H1 (cell line): ENCODE data around the gene LPAR6. TPM values are rescaled to one million over a fixed set of nuclear protein-coding genes. Genes with fewer than 3 reads are reported as not detected.

Experiments used
- CTCF ChIA-PET: fragments of 300-600 bp; sonication (Branson Sonifier 250); formaldehyde crosslinking; loops from one replicate; lab custom pipeline; 2021; ENCODE audit not compliant: partially characterized antibody; lab: Charles Lee
- POLR2A ChIA-PET: fragments of 300-600 bp; sonication (Branson Sonifier 250); formaldehyde crosslinking; loops from one replicate; lab custom pipeline; 2021; ENCODE audit warnings: inconsistent platforms; ENCODE audit not compliant: partially characterized antibody; lab: Charles Lee
- DNase-seq, 2 experiments: peaks; one replicate each; pipeline versions ENCODE4 v3.0.0 to v3.0.0-alpha.2; 2010 to 2022; ENCODE audit warnings: low spot score in 2 of 2, low read depth in 1 of 2, mixed read lengths in 1 of 2
- FAIRE-seq: peaks from 2 replicates; lab custom pipeline; 2011; peaks lifted over from hg19 to GRCh38; lab: Jason Lieb, UNC
- H2AFZ ChIP-seq: 2 replicates; pipeline ENCODE4 v1.8.1; 2012; ENCODE audit warnings: low read length, inconsistent platforms
- H2AK5ac ChIP-seq: 2 replicates; pipeline ENCODE4 v1.6.1; 2013; ENCODE audit warnings: low read depth, low read length
- H2BK120ac ChIP-seq: replicated peaks from 2 replicates; pipeline ENCODE3; 2013; ENCODE audit warnings: low read depth, low read length, inconsistent platforms
- H2BK12ac ChIP-seq: 2 replicates; pipeline ENCODE4 v1.6.1; 2013; ENCODE audit warnings: low read depth, low read length
- H2BK15ac ChIP-seq: 2 replicates; pipeline ENCODE4 v1.6.1; 2013; ENCODE audit warnings: low read length
- H2BK20ac ChIP-seq: 2 replicates; pipeline ENCODE4 v1.6.1; 2013; ENCODE audit warnings: low read length
- H2BK5ac ChIP-seq: 2 replicates; pipeline ENCODE4 v1.6.1; 2013; ENCODE audit warnings: low read depth, low read length
- H3K14ac ChIP-seq: 2 replicates; pipeline ENCODE4 v1.6.1; 2013; ENCODE audit warnings: inconsistent platforms; ENCODE audit not compliant: insufficient read length
- H3K18ac ChIP-seq: 2 replicates; pipeline ENCODE4 v1.6.1; 2013; ENCODE audit warnings: low read length; ENCODE audit errors: extremely low read depth
- H3K23ac ChIP-seq: 2 replicates; pipeline ENCODE4 v1.6.1; 2013; ENCODE audit warnings: inconsistent platforms; ENCODE audit not compliant: insufficient read length
- H3K23me2 ChIP-seq: 2 replicates; pipeline ENCODE4 v1.6.1; 2013; ENCODE audit warnings: low read depth, low read length
- H3K27ac ChIP-seq: 2 replicates; pipeline ENCODE4 v1.6.1; 2011; ENCODE audit warnings: low read depth, low read length, inconsistent platforms
- H3K27me3 ChIP-seq, 4 experiments: replicated peaks in 1 of 4; 1 replicate in 1 of 4; 2 replicates in 3 of 4; pipeline versions ENCODE4 v1.6.1 to v1.8.1; 2011 to 2013; ENCODE audit warnings: low read length in 3 of 4, mild to moderate bottlenecking in 3 of 4, inconsistent platforms in 2 of 4, mixed read lengths in 2 of 4, moderate library complexity in 1 of 4; ENCODE audit not compliant: control insufficient read depth in 3 of 4, insufficient read depth in 3 of 4; ENCODE audit errors: extremely low read depth in 1 of 4
- H3K36me3 ChIP-seq, 4 experiments: 2 replicates each; pipeline versions ENCODE4 v1.6.1 to v1.8.1; 2011 to 2013; ENCODE audit warnings: mild to moderate bottlenecking in 4 of 4, low read length in 3 of 4, moderate library complexity in 2 of 4, control low read depth in 1 of 4, inconsistent platforms in 1 of 4; ENCODE audit not compliant: insufficient read depth in 4 of 4, control insufficient read depth in 2 of 4
- H3K4ac ChIP-seq: replicated peaks from 2 replicates; pipeline ENCODE3; 2013; ENCODE audit warnings: low read length, low read depth, mixed read lengths, inconsistent platforms; ENCODE audit not compliant: insufficient read length
- H3K4me1 ChIP-seq, 4 experiments: replicated peaks in 1 of 4; 1 replicate in 1 of 4; 2 replicates in 3 of 4; pipeline versions ENCODE4 v1.6.1 to v1.8.1; 2011 to 2013; ENCODE audit warnings: low read length in 3 of 4, inconsistent platforms in 2 of 4, mixed read lengths in 1 of 4; ENCODE audit not compliant: insufficient read depth in 4 of 4, control insufficient read depth in 3 of 4
- H3K4me2 ChIP-seq, 2 experiments: 2 replicates each; pipeline versions ENCODE4 v1.6.1 to v1.8.1; 2011 to 2013; ENCODE audit warnings: low read depth in 2 of 2, low read length in 2 of 2, control low read depth in 1 of 2, inconsistent platforms in 1 of 2, mild to moderate bottlenecking in 1 of 2; ENCODE audit not compliant: insufficient read depth in 1 of 2
- H3K4me3 ChIP-seq, 4 experiments: fragments of 200-600, 300-600 bp in 1 of 4; sonication (generic), shearing (Covaris generic), sonication (Bioruptor Twin) in 1 of 4; 2 replicates each; pipeline versions ENCODE4 v1.5.1 to v1.8.1; 2011 to 2016; ENCODE audit warnings: low read length in 4 of 4, low read depth in 3 of 4, control low read depth in 2 of 4, inconsistent platforms in 2 of 4, mild to moderate bottlenecking in 2 of 4, mixed read lengths in 1 of 4, moderate library complexity in 1 of 4; ENCODE audit not compliant: insufficient read depth in 2 of 4; ENCODE audit errors: extremely low read depth in 1 of 4
- H3K56ac ChIP-seq: replicated peaks from 2 replicates; pipeline ENCODE3; 2013; ENCODE audit warnings: low read depth, mild to moderate bottlenecking, mixed read lengths, low read length, inconsistent platforms; ENCODE audit not compliant: insufficient read length
- H3K79me1 ChIP-seq: 2 replicates; pipeline ENCODE4 v1.6.1; 2013; ENCODE audit warnings: low read depth, low read length, control low read depth
- H3K79me2 ChIP-seq, 2 experiments: 2 replicates each; pipeline versions ENCODE4 v1.6.1 to v1.8.1; 2012 to 2013; ENCODE audit warnings: low read length in 2 of 2, mild to moderate bottlenecking in 2 of 2, inconsistent platforms in 1 of 2; ENCODE audit not compliant: insufficient read depth in 2 of 2, control insufficient read depth in 1 of 2
- H3K9ac ChIP-seq, 4 experiments: replicated peaks in 1 of 4; 1 replicate in 1 of 4; 2 replicates in 3 of 4; pipeline versions ENCODE4 v1.6.1 to v1.8.1; 2011 to 2013; ENCODE audit warnings: low read depth in 3 of 4, low read length in 3 of 4, control low read depth in 2 of 4, mild to moderate bottlenecking in 2 of 4, moderate library complexity in 2 of 4, inconsistent platforms in 1 of 4; ENCODE audit errors: extremely low read depth in 1 of 4
- H3K9me3 ChIP-seq, 2 experiments: 2 replicates each; pipeline versions ENCODE4 v1.6.1 to v1.8.1; 2012 to 2013; ENCODE audit warnings: mild to moderate bottlenecking in 2 of 2, moderate library complexity in 2 of 2, control low read depth in 1 of 2, inconsistent platforms in 1 of 2, low read depth in 1 of 2, low read length in 1 of 2, mixed read lengths in 1 of 2; ENCODE audit not compliant: insufficient read depth in 2 of 2
- H4K20me1 ChIP-seq, 2 experiments: replicated peaks in 1 of 2; 2 replicates each; pipeline versions ENCODE3 to v1.8.1; 2011 to 2013; ENCODE audit warnings: inconsistent platforms in 2 of 2, low read length in 2 of 2, mild to moderate bottlenecking in 1 of 2; ENCODE audit not compliant: insufficient read depth in 2 of 2, control insufficient read depth in 1 of 2
- H4K5ac ChIP-seq: 2 replicates; pipeline ENCODE4 v1.6.1; 2013; ENCODE audit warnings: low read length, low read depth, mixed read lengths, inconsistent platforms; ENCODE audit not compliant: insufficient read length
- H4K8ac ChIP-seq: 2 replicates; pipeline ENCODE4 v1.8.0; 2013; ENCODE audit warnings: mild to moderate bottlenecking, moderate library complexity, low read length, inconsistent platforms; ENCODE audit not compliant: insufficient read depth; ENCODE audit errors: extremely low read depth
- H4K91ac ChIP-seq: replicated peaks from 2 replicates; pipeline ENCODE3; 2013; ENCODE audit warnings: low read length, mixed read lengths, inconsistent platforms; ENCODE audit not compliant: insufficient read length
- ASH2L ChIP-seq: fragments of 200-600, 300-600 bp; sonication (generic); IDR thresholded peaks from one replicate; pipeline ENCODE4 v1.7.1; 2017; ENCODE audit warnings: low read length
- HDAC6 ChIP-seq: IDR thresholded peaks from one replicate; pipeline ENCODE4 v1.7.1; 2012; ENCODE audit warnings: low read depth, mild to moderate bottlenecking, inconsistent platforms, low read length, moderate library complexity
- JUN ChIP-seq: IDR thresholded peaks from 2 replicates; pipeline ENCODE4 v1.6.1; 2011; ENCODE audit warnings: low read depth, mild to moderate bottlenecking, improper control_type of control experiment, low read length
- KDM1A ChIP-seq: fragments of 200-600, 300-600 bp; sonication (generic); IDR thresholded peaks from 2 replicates; pipeline ENCODE4 v1.7.1; 2016; ENCODE audit warnings: mild to moderate bottlenecking, low read length, borderline replicate concordance
- POU5F1 ChIP-seq: IDR thresholded peaks from 2 replicates; pipeline ENCODE4 v1.6.1; 2011; ENCODE audit warnings: low read depth, mild to moderate bottlenecking, low read length, moderate library complexity
- RXRA ChIP-seq: IDR thresholded peaks from 2 replicates; pipeline ENCODE4 v1.6.1; 2011; ENCODE audit warnings: low read depth, mild to moderate bottlenecking, low read length, moderate library complexity; ENCODE audit not compliant: insufficient read depth
- TCF12 ChIP-seq: IDR thresholded peaks from 2 replicates; pipeline ENCODE4 v1.6.1; 2011; ENCODE audit warnings: low read depth, mild to moderate bottlenecking, low read length
- WGBS, 2 experiments: shearing (Covaris generic) in 1 of 2; methylation state at CpG; one replicate each; pipeline versions ENCODE4 v1.1.6 to v1.1.7; 2013 to 2015; ENCODE audit warnings: low lambda C conversion rate in 2 of 2, mixed read lengths in 2 of 2, inconsistent platforms in 1 of 2, low coverage in 1 of 2, missing lambda C conversion rate in 1 of 2; ENCODE audit not compliant: insufficient replicate concordance in 2 of 2, insufficient coverage in 1 of 2, insufficient read length in 1 of 2; ENCODE audit errors: extremely low coverage in 1 of 2, missing lambda C conversion rate in 1 of 2; 5-methylcytosine and 5-hydroxymethylcytosine counted together
- polyA plus RNA-seq, 7 experiments: library from polyadenylated mRNA; depleted of rRNA in 3 of 7; stranded (reverse) in 5 of 7; unstranded in 2 of 7; fragments of >200 nt in 5 of 7; fragments of 200-250 nt in 2 of 7; gene quantifications; 1 replicate in 5 of 7; 2 replicates in 1 of 7; 4 replicates in 1 of 7; pipeline versions ENCODE4 v1.2.1 to v1.2.3, GENCODE V29; 2011 to 2013; ENCODE audit warnings: missing spikeins in 2 of 7, mixed read lengths in 2 of 7
- total RNA-seq: library from RNA; stranded (reverse); fragmentation: NEBNext Ultra II Directional; extraction: Animal tissue kit (Norgen Biotek cat#: 25700); gene quantifications from 2 replicates; pipeline ENCODE4 v1.2.1, GENCODE V29; 2021
- TF ChIP-seq, protein P1 (sequence below): IDR thresholded peaks from 2 replicates; pipeline ENCODE4 v1.6.1; 2012; ENCODE audit warnings: inconsistent platforms
- TF ChIP-seq, protein P2 (sequence below): IDR thresholded peaks from 2 replicates; pipeline ENCODE4 v1.6.1; 2011; ENCODE audit warnings: low read depth, mild to moderate bottlenecking, low read length; ENCODE audit not compliant: insufficient read depth
- TF ChIP-seq, protein P3 (sequence below): IDR thresholded peaks from 2 replicates; pipeline ENCODE4 v1.6.1; 2011; ENCODE audit warnings: low read length, improper control_type of control experiment

Gene LPAR6
- total and polyA plus RNA-seq, 2 of the 8 experiments (the other 6 are each of a cell fraction or from before 2014, with no cell fraction given): 0.50 to 0.97 TPM

DNA sequence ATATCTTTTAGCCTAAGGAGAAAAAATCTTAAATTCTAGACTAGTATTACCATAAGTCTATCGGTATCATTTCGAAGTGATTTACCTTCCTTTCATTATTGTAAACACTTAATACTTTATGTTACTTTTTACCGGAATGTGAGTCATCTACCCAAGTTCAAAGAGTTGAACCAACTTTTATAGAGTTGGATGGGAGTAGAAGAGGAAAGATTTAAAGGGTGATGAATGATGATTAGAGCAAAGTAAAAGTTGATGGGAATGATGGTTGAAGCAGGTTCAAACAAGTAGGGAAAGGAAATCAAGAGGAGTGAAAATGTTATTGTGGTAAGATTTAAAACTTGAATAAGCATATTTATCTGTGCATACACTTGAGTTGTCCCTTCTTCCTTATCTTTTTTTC lies 11.3 kb upstream of the LPAR6 start:
- Histone ChIP-seq H3K27ac (no peak overlapping the region), H3K56ac (no peak overlapping the region), H3K9me3 (no peaks in the 10 kb centered on the region), H2AFZ (no peak overlapping the region), H3K4ac (no peak overlapping the region), H3K36me3 (no peaks in the 10 kb centered on the region), H3K18ac (no peak overlapping the region), H3K4me1 (no peaks in the 10 kb centered on the region), H3K23me2 (no peaks in the 10 kb centered on the region), H3K79me1 (no peaks in the 10 kb centered on the region), H2BK5ac (no peak overlapping the region), H2AK5ac (no peak overlapping the region), H3K14ac (no peak overlapping the region), H2BK12ac (no peak overlapping the region), H4K5ac (no peak overlapping the region), H3K79me2 (no peaks in the 10 kb centered on the region), H3K27me3 (no peaks in the 10 kb centered on the region), H2BK20ac (no peak overlapping the region), H2BK15ac (no peak overlapping the region), H4K8ac (no peak overlapping the region), H3K4me3 (no peak overlapping the region), H4K91ac (no peak overlapping the region), H2BK120ac (no peak overlapping the region), H4K20me1 (no peaks in the 10 kb centered on the region), H3K4me2 (no peak overlapping the region), H3K23ac (no peak overlapping the region), H3K9ac (no peak overlapping the region)
- POLR2A ChIA-PET: no interaction called here
- FAIRE-seq (no peak), DNase-seq (no peak)
- CTCF ChIA-PET: no interaction called here
- 95% methylated on average over 3 of the region's 3 CpGs; no CpG with 5 or more reads in 1 of the 2 experiments for WGBS, 2 experiments
- TF ChIP-seq KDM1A (no peak), TCF12 (no peak), ASH2L (no peak), RXRA (no peak), HDAC6 (no peak), POU5F1 (no peak), JUN (no peak)
- TF ChIP-seq, protein P1, sequence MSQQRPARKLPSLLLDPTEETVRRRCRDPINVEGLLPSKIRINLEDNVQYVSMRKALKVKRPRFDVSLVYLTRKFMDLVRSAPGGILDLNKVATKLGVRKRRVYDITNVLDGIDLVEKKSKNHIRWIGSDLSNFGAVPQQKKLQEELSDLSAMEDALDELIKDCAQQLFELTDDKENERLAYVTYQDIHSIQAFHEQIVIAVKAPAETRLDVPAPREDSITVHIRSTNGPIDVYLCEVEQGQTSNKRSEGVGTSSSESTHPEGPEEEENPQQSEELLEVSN: no peak
- TF ChIP-seq, protein P2, sequence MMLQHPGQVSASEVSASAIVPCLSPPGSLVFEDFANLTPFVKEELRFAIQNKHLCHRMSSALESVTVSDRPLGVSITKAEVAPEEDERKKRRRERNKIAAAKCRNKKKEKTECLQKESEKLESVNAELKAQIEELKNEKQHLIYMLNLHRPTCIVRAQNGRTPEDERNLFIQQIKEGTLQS: no peak
- TF ChIP-seq, protein P3, sequence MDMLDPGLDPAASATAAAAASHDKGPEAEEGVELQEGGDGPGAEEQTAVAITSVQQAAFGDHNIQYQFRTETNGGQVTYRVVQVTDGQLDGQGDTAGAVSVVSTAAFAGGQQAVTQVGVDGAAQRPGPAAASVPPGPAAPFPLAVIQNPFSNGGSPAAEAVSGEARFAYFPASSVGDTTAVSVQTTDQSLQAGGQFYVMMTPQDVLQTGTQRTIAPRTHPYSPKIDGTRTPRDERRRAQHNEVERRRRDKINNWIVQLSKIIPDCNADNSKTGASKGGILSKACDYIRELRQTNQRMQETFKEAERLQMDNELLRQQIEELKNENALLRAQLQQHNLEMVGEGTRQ: no peak
